Measurements from ENCODE around the gene ZNF224. TPM values are rescaled to one million over a fixed set of nuclear protein-coding genes. Genes with fewer than 3 reads are reported as not detected.

Gene ZNF224
- total and polyA plus RNA-seq, 2 of the 8 experiments (the other 6 are each of a cell fraction or from before 2014, with no cell fraction given) = 3.7 to 17.2 TPM

- no peak for DNase-seq (ENCODE audit: low read depth in 1 of 2, low spot score in 2 of 2)
- no peak for FAIRE-seq
- Histone ChIP-seq H4K5ac (ENCODE audit: insufficient read length, low read depth, low read length) (no peak overlapping the region), H3K9ac (replicated peaks in 1 of 4; ENCODE audit: extremely low read depth in 1 of 4, low read depth in 3 of 4, low read length in 3 of 4) (no peak overlapping the region), H3K23ac (ENCODE audit: insufficient read length) (no peak overlapping the region), H3K4me2 (ENCODE audit: insufficient read depth in 1 of 2, low read depth in 2 of 2, low read length in 2 of 2) (no peak overlapping the region), H3K4ac (replicated peaks; ENCODE audit: insufficient read length, low read depth, low read length) (no peak overlapping the region), H3K4me3 (ENCODE audit: extremely low read depth in 1 of 4, insufficient read depth in 2 of 4, low read depth in 3 of 4, low read length in 4 of 4) (no peak overlapping the region), H2BK20ac (ENCODE audit: low read length) (no peak overlapping the region), H4K91ac (replicated peaks; ENCODE audit: insufficient read length, low read length) (no peak overlapping the region), H2BK15ac (ENCODE audit: low read length) (no peak overlapping the region), H3K36me3 (ENCODE audit: control insufficient read depth in 2 of 4, insufficient read depth in 4 of 4, low read length in 3 of 4) (peaks cover 5 to 44% (median 15%) of the 10 kb centered on the region in 4 experiments), H2AK5ac (ENCODE audit: low read depth, low read length) (no peak overlapping the region), H2BK12ac (ENCODE audit: low read depth, low read length) (no peak overlapping the region), H3K18ac (ENCODE audit: extremely low read depth, low read length) (no peak overlapping the region), H3K56ac (replicated peaks; ENCODE audit: insufficient read length, low read depth, low read length) (no peak overlapping the region), H3K79me2 (ENCODE audit: control insufficient read depth in 1 of 2, insufficient read depth in 2 of 2, low read length in 2 of 2) (no peaks in the 10 kb centered on the region), H2AFZ (ENCODE audit: low read length) (no peak overlapping the region), H3K27me3 (replicated peaks in 1 of 4; ENCODE audit: control insufficient read depth in 3 of 4, extremely low read depth in 1 of 4, insufficient read depth in 3 of 4, low read length in 3 of 4) (no peaks in the 10 kb centered on the region), H2BK120ac (replicated peaks; ENCODE audit: low read depth, low read length) (no peak overlapping the region), H2BK5ac (ENCODE audit: low read depth, low read length) (no peak overlapping the region), H4K20me1 (replicated peaks in 1 of 2; ENCODE audit: control insufficient read depth in 1 of 2, insufficient read depth in 2 of 2, low read length in 2 of 2) (no peaks in the 10 kb centered on the region), H3K27ac (ENCODE audit: low read depth, low read length) (no peak overlapping the region), H3K4me1 (replicated peaks in 1 of 4; ENCODE audit: control insufficient read depth in 3 of 4, insufficient read depth in 4 of 4, low read length in 3 of 4) (no peaks in the 10 kb centered on the region), H3K9me3 (ENCODE audit: insufficient read depth in 2 of 2, low read depth in 1 of 2, low read length in 1 of 2) (peaks cover 7% of the 10 kb centered on the region in 2 experiments), H3K23me2 (ENCODE audit: low read depth, low read length) (no peaks in the 10 kb centered on the region), H3K14ac (ENCODE audit: insufficient read length) (no peak overlapping the region), H3K79me1 (ENCODE audit: low read depth, low read length) (no peaks in the 10 kb centered on the region), H4K8ac (ENCODE audit: extremely low read depth, insufficient read depth, low read length) (no peak overlapping the region)
- WGBS, 2 experiments (ENCODE audit: extremely low coverage in 1 of 2, insufficient coverage in 1 of 2, insufficient read length in 1 of 2, insufficient replicate concordance in 2 of 2, low coverage in 1 of 2, low lambda C conversion rate in 2 of 2, missing lambda C conversion rate in 1 of 2) = 93% methylated on average over 5 of the region's 5 CpGs; no CpG with 5 or more reads in 1 of the 2 experiments
- ChIA-PET CTCF (ENCODE audit: partially characterized antibody) (no interaction called here), POLR2A (ENCODE audit: partially characterized antibody) (interaction anchor here (0.6 kb wide), 2 partner anchors 20 to 541 kb away, joined by 3 to 4 read pairs; no protein-coding TSS in a partner anchor)
- TF ChIP-seq ZNF274 (IDR thresholded peaks at IDR 0.05; ENCODE audit: borderline replicate concordance, extremely low read depth, low read length) = no peak
- TF ChIP-seq CBX5 (IDR thresholded peaks at IDR 0.05; ENCODE audit: low read depth, low read length) = no peak
These were observed 57.3 kb downstream of the ZNF224 start for GRCh38 chr19:44151491-44151890.

Measured in H1 (cell line).